ENCODE measurements around the gene WHRN.

WHRN gene

DNA sequence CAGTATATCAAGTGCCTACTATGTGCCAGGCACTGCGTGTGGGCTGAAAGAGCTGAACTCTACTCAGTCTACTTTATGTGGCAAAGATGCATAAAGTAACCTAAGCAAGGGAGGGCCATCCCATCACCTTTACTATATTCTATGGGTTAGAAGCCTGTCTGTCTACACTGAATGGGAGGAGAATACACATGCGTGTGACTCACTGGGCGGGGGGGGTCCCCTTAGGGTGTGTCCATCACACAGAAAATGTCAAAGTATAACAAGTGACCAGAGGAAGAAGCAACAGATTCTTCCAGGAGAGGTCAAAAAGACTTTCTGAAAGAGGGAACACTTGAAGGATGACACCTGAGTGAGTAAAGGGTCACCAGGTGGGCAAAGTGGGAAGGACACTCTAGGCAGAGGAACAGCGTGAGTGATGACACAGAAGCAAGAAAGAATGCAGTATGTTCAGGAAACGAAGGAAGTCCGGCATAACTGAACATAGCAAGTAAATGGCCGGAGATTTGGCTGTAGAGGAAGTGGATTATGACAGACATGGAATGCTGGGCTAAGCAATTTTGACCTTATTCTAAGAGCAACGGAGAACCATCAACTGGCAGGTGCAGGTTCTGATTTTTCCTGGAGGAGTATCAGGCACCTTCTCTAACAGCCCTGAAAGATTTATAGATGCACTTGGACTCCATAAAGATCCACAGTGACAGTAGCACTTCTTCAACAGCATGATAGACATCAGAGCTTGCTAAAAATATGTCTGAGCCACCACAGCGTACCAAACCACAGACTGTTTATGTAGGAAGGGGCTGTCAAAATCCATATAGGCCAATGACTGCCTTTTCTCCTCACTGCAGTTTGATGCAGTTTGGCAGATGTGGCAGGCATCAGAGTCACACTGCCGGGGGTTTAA is 8.0 kb upstream of the WHRN start:
- no peak for DNase-seq

DNA sequence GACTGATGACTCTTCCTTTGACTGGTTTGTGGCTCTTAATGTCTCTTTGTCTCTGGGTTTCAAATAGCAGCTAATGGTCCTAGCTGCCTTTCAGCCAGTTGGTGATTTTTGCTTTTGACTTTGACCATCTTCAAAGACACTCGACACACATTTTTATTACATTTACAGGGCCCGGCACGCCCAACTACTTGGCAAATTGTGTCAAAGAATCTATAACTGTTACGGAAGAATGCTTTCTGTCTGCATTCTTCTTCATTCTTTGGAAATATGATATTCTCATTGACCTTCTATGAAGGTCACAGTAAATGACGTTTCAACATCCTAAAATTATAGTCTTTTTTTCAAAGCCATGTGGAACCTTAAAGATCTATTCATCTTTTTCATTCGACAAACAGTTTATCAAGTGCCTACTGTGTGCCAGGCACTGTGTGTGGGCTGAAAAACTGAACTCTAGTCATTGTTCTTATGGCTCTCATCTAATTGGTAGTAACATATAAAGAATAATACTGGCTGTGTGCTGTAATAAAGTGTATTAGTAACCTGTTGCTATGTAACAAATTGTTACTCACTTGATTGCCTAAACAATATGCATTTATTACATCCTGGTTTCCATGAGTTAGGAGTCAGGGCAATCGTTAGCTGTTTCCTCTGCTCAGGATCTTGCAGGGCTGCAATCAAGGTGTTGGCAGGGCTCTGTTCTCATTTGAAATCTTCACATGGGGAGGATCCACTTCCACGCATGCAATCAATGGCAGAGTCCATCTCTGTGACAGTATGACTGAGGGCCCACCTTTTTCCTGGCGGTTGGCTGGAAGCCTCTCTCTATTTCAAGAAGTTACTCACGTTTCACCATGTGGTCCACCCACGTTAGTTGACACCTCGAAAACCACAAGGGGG is 7.0 kb upstream of the WHRN start:
- peak in 1 of 2 experiments; percentile 12 for DNase-seq

DNA sequence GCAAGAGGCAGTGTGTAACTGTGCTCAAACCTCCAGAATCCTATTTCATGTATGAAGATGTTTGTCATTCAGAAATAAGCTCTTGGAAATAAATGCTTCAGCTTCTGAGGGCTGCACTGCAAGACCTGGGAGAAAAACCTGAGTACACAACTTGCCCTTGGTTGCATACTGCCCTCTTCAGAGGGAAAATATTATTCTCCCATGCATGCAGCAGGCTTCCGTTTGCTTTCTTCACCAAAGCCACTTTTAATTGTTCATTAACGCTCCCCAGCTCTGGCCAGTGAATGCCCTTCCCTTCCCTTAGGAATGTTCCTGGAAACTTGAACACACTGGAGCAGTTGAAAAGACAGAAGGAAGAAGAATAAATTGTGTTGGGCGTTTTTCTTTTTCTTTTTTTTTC is 2.5 kb upstream of the WHRN start:
- no peak for DNase-seq

DNA sequence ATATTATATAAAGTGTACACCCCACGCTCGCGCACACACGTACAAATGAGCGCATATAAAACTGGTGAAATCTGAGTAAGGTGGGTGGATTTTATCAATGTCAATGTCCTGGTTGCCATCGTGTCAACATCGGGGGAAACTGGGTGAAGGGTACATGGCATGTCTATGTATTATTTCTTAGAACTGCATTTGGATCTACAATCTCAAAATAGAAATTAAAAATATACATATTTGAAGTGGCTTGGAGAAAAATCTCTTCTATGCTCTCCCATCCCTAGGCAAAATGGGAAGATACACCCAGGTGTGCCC is 763 bp upstream of the WHRN start:
- no peak for DNase-seq

DNA sequence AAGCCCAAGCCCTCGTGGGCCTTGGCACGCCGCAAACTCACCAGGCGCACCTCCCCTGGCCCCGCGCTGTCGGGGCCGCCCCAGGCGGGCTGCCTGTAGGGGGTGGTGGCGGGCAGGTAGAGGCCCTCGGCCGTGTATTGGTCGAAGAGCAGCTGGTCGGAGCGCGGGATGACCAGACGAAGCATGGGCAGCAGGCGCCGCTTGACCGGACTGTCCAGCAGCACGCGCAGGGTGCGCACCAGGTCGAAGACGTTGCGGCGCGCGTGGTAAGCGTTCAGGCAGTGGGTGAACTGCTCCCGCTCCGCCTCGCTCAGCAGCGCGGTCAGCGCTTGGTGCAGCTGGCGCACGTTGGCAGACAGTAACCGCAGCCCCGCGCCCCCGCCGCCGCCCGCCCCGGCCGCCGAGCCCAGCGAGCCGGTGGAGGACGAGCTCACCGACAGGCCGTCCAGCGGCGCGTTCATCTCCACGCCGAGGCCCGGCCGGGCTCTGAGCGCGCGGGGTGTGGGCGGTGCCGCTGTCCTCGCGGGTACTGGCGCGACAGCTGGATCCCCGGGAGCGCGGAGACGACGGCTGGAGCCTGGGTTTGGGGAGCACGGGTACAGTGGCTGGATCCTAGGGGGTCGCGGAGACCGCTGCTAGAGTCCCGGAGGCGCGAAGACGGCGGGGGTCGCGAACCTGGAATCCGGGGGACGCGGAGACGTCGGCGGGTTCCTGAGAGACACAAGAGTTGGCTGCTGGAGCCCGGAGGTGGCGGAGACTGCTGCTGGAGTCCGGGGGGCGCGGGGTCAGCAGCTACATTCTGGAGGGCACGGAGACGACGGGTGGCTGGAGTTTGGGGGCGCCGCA is 709 bp downstream of the WHRN start:
- peak in 1 of 2 experiments; percentile 82 for DNase-seq

DNA sequence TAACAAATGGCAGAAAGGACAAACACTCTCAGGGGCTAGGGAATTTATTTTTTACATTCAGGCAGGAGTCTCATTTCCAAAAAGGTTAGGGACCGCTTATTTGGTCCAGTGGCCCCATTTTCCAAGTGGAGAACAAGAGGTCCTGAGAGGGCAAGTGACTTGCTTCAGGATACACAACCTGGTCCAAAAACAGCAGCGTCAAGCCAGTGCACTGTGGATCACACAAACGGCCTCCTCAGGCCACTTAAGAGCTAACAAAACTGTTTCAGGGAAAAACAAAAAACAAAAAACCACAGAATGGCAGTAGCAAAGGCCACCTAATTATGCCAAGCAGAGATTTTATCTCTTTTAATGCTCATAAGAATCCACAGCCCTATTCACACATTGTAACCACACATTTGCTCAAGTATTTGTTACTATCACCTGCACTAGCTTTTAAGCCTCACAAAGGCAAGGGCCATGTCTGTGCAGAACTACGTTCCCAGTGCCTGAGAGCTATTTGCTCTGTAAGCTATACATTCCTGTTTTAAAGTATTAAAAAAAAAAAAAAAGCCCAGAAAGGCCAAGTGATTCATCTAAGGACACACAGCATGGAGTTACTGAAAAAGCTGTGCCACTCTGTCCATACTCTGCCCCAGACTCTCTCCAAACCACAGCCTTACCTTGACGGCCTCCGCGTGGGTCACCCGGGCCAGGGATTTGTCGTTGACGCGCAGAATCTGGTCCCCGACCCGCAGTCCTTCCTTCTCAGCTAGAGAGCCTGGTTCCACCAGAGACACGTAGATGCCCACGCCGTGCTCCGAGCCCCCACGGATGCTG is 1.5 kb downstream of the WHRN start:
- no peak for DNase-seq

DNA sequence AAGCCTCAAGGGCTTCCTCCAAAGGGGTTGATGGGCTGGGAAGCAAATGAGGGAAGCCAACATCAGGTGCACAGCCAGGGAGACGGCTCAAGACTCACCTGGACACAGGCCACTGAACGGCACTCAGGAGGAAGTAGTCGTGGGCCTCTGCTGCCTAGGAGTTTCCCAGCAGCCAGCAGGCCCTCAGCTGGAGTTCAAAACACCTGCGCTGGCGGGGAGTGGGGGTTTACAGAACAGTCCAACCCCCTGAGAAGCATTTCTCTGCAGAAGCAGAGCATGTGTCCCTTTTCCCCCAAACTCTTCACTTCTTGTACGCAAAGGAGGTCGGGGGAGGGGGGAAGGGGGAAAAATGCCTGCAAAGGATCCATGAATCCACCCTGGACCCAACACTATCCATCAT is 2.3 kb downstream of the WHRN start:
- no peak for DNase-seq

DNA sequence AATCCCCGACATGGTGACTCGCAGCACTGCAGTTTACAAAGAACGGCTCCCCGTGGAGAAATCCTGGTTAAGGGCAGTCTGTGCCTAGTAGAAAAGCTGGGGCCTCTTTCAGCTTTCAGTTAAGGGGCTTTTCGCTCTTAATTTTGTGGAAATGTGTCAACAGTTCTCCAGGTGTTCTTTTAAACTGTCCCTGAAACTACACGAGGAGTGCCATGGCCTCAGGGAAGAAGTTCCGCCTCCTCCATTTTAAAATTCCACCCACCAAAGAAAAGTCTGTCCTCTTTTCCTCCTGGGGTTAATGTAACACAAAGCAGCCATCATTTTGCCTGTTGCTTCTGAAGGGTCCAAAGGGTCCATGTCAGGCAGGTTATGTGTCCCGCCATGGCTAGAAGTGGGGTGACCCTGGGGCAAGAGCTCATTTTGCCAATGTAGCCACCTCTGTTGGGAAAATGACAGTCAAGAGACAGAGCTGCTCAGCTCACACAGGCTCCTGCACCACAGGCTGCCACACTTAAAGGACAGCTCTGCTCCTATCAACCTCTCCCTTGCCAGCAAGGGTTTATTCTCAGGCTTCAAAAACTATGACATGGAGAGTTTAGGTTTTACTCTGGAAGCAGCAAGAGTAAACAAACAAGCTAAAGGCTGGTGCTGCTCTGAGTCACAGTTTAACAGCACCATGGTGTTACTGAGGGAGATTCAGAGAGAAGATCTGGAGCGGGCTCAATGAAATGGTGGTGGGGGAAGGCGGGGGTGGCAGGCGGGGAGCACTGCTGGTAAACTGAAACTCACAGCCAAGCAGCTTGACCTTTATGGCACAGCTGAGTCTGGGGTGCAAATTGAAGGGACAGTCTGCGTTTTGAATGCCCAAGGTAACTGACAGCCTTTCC is 3.2 kb downstream of the WHRN start:
- peak in 1 of 2 experiments; percentile 12 for DNase-seq

DNA sequence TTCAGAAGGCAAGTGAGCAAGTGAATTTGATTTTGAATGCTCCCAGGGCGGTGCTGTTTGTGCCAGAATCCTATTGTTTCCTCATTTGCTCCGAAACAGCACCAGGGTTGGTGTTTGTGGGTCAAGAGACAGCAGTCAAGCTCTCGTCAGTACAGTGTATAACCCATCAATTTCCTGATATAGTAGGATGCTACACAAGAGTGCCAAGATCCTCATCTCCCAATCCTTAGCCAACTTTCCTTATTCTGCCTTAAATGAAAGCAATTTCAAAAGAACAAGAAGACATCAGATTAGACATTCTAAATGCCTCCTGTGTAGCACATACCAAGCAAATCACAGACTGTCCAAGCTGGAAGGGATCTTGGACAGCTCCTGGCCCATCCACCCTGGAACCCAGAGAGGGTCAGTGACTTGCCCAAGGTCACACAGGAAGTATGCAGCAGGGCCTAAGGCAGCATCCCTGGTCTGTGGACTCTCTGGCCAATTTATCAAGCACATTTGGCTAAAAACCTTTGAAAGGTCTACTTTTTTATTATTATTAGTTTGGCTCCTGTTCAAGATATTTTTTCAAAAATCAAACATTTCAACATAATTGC is 4.5 kb downstream of the WHRN start:
- no peak for DNase-seq

DNA sequence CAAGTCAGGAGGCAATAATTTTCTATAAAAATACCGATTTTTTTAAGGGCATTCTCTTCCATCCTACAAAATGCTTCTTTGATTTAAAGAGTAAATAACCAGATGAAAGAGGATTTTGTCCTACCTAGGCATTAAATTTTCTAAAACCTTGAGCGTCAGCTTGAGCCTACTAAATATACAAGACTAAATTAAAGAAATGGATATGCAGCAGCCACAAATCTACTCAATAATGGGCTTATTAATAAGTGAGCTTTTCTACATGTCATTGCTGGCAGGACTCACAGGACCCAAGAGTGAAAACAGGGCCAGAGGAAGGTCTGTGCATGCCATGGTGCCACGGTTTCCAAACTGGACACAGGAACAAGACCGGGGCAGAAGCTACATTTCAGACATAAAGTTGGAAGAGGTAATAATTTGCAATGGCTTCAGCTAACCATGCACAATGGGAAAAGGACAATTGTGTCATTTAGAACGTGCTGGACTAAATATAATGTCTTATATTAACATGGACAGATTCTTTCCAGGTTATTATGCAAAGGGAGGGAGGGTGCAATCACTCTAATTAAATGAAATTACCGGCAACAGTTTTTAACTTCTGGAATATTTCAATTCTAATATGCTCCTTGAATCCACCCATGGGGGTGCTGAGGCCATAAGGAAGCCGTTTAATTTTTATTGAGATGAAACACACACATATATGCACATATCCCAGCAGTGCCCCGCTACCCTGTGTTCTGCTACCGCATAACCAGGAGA is 5.2 kb downstream of the WHRN start:
- no peak for DNase-seq

DNA sequence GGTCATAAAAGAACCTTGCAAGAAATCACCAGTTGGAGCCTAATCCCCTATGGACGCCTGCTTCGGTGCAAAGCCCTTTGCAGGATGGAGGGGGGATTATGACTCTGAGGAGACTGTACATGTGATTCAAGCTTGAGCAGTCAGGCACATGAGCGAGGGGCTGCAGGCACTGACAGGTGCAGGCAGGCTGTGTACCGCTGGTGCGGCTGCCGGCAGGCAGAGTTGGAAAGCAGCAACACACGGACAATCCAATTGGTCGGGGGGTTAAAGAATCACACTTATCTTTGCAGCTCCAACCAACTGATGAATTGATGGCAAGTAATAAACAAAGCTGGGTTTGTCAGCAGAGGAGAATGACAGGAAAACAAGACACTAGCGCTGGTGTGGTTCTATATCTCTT is 5.7 kb downstream of the WHRN start:
- DNase-seq: no peak

DNA sequence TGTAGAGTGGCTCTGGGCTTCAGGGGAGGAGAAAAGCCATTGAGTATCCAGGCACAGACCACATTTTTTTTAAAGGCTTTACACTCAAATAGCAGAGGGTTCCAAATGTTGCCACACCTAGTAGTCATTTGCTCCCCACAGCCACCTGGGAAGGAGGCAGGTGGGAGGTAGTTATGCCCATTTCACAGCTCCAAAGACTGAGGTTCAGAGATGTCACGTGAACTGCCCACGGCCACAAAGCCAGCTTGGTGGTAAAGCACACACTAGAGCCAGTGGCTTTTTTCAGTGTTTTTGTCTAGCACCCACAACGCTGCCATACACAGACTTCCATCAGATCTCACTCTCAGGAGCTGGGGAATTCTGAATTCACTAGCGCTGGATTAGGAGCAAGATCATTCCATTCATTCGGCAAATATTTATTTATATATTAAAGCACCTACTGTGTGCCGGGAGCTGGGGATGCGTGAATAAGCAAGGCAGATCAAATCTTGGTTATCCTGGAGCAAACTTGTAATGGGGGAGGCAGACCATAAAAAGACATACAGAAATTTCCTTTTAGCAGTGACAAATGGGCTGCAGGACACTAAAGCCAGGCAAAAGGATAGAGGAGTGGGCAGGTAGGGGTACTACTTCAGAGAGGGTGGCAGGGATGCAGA is 7.4 kb downstream of the WHRN start:
- DNase-seq: no peak

DNA sequence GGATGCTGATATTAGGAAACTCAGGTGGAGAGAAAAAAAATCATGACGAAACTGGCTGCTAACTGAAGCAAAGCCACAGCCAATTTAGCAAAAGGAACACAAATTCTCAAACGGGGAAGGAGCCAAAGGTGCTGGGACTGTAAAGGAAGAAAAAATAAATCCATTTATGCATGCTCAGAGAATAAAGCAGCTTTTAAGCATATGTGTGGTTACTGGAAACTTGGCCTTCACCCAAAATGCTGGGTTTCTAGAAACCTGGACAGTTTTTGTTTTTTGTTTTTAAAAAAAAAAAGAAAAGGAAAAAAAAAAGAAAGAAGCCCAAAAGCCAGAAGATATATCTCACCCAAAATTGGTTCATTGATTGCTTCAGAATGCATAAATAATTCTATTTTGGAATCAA is 8.0 kb downstream of the WHRN start:
- no peak for DNase-seq

DNA sequence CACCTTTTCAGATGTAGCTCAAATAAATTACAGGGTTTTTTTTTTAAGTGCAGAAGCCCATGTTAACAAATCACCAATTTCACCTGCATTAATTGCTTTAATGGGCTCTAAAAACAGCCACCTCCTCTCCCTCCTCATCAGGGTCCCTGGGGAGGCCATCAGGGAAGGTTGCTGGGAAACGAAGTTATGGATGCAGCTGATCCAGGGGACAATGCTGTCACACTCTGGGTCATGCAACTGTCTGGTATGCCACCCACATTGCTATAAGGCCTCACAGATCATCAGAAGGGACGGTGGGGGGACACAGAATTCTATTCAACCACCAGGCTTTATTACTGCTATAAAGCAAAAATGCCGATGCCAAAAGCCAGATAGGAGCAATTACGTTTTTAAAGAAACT is 9.3 kb downstream of the WHRN start:
- no peak for DNase-seq

DNA sequence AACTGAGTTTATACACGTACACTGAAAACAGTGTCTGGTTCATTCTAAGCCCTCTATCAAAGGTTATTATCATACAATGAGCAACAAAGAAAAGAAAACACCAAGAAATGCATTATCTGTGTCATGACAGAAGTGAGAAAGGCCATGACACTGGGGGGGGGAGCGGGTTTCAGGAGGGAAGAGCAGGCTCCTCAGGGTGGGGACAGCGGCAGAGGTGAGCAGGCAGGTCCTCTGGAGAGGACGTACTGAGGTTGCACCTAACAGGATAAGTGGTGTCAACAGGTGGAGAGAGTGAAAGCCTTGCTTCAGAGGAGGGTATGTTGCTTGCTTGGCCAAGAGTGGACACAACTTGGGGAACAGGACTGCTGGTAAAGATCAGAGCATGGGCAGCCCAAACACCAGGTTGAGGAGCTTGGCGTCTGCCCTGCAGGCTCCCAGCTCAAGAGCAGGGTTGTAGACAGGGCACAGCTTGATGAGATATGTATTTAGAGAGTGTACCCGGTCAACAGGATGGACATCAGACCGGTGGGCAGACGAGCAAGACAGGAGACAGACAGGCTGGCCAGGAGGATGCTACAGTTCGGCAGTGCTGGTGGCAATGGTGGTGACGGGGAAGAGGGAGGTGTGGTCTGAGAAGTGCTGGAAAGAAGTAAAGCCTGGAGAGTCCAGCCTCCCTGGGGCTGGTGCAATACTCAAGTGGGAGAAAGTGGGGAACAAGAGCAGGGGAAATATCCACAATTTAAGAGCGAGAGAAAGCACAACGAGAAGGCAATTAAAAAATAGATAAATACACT is 10.3 kb downstream of the WHRN start:
- DNase-seq: no peak

DNA sequence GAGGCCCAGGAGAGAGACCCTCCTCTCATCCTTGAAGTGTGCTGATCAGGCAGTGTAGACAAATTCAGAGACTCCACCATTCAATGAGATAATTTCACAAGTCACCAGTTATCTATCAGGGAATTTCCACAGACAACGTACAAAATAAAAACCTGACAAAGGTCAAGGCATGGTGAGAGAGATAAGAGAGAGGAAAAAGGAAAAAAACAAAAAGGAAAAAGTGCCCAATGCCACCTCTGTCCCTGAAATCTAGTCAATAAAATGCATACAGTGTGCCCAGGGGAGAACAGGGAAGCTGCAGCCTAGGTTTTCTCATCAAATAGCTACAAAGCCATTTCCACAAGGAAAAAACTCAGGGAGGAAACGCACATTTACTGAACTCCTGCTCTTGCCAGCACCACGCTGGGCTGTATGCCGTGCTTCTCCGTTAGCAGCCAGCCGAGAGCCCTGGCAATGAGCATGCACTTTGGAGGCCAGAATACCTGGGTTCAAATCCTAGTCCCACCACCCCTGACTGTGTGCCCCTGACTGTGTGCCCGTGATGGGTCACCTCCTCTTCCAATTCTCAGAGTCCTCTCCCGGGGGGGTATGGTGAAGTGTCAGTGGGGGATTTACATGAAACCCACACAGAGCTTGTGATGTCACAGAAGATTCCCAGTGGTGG is 11.6 kb downstream of the WHRN start:
- DNase-seq: no peak

DNA sequence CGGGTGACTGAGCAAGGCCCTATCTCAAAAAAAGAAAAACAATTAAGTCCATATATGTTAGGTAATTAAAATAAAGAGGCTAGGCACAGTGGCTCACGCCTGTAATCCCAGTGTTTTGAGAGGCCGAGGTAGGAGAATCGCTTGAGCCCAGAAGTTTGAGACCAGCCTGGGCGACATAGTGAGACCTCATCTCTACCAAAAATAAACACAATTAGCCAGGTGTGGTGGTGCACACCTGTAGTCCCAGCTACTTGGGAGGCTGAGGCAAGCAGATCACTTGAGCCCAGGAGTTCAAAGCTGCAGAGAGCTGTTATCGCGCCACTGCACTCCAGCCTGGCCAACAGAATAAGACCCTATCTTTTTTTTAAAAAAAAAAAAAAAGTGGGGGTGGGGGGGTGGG is 12.3 kb downstream of the WHRN start:
- no peak for DNase-seq

DNA sequence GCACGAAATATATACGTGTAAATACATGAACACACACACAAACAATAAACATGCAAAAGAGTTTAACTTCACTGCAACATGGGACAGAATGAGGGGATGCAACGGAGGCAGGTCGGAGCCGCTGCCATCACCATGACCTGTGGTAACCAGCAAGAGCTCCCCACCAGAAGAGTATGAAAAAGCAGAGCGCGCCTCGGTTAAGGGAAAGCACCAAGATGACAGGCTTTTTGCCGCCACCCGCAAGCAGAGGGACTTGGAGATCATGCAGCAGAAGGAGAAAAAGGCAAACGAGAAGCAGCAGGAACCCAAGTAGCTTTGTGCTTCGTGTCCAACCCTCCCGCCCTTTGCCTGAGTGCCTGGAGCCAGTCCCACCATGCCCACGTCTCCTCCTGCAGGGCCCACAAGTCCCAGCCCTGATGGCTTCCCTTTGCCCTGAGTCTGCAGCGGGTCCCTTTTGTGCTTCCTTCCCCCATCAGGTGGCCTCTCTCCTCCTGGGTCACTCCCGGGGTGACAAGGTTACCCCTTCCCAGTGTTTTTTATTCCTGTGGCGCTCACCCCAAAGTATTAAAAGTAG is 13.8 kb downstream of the WHRN start:
- DNase-seq: no peak

Data from SW 1271 (cell line).